WERI-Rb-1 (cell line): ENCODE data around the gene ATG101.

Source experiments
- DNase-seq: peaks from one replicate; pipeline ENCODE4 v3.0.0-alpha.2; 2020
- H3K27ac ChIP-seq: fragments of 250-450 bp; sonication (Bioruptor Pico); 2 replicates; pipeline ENCODE4 v1.5.1; 2020; ENCODE audit warnings: mild to moderate bottlenecking, moderate library complexity
- H3K27me3 ChIP-seq: fragments of 250-450 bp; sonication (Bioruptor Pico); 2 replicates; pipeline ENCODE4 v1.5.1; 2021; ENCODE audit warnings: mild to moderate bottlenecking, low read depth, moderate library complexity; ENCODE audit not compliant: insufficient read depth, severe bottlenecking
- H3K36me3 ChIP-seq: fragments of 250-450 bp; sonication (Bioruptor Pico); 2 replicates; pipeline ENCODE4 v1.5.1; 2020; ENCODE audit warnings: mild to moderate bottlenecking, moderate library complexity
- H3K4me3 ChIP-seq: 2 replicates; pipeline ENCODE4 v1.5.1; 2011; ENCODE audit warnings: low read depth, mild to moderate bottlenecking, control low read depth, low read length
- H3K9me3 ChIP-seq: fragments of 250-450 bp; sonication (Bioruptor Pico); 2 replicates; pipeline ENCODE4 v1.5.1; 2021; ENCODE audit warnings: mild to moderate bottlenecking, moderate library complexity; ENCODE audit not compliant: severe bottlenecking
- TF ChIP-seq, protein P1 (sequence below): IDR thresholded peaks from 2 replicates; pipeline ENCODE4 v1.5.1; 2011; ENCODE audit warnings: low read depth, mild to moderate bottlenecking, control low read depth, inconsistent platforms, low read length

ATG101 gene

DNA sequence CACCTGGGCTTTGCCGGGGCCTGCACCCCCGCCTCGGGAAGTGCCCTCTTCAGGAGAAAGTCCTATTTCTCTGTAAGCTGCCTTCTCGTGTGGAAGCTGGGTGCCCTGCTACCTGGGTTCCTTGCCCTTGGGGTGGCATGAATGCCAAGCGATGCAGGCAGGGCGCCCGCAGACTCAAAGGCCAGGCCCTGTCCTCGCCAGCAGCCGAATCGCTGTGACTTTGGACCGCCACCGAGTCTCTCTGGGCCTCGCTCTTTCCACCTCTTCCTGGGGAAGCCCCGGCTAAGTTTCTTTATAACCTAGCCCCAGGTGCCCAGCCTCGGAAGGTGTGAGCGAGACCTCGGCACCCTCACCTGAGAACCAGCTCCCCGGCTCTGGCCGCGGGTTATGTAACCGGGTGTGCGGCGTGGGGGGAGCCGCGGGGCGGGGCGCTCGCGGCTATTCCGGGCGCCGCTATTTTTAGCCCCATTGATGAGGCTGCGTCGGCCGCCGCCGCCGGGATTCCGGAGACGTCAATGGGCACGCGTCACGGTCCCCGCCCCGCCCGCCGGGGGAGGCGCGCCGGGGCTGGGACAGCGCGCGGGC, 33.1 kb upstream of the ATG101 start:
- TF ChIP-seq, protein P1, sequence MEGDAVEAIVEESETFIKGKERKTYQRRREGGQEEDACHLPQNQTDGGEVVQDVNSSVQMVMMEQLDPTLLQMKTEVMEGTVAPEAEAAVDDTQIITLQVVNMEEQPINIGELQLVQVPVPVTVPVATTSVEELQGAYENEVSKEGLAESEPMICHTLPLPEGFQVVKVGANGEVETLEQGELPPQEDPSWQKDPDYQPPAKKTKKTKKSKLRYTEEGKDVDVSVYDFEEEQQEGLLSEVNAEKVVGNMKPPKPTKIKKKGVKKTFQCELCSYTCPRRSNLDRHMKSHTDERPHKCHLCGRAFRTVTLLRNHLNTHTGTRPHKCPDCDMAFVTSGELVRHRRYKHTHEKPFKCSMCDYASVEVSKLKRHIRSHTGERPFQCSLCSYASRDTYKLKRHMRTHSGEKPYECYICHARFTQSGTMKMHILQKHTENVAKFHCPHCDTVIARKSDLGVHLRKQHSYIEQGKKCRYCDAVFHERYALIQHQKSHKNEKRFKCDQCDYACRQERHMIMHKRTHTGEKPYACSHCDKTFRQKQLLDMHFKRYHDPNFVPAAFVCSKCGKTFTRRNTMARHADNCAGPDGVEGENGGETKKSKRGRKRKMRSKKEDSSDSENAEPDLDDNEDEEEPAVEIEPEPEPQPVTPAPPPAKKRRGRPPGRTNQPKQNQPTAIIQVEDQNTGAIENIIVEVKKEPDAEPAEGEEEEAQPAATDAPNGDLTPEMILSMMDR, result no peak
- peaks cover 4% of the 10 kb centered on the region; the same call in 1 of the 2 replicates for H3K36me3 ChIP-seq
- DNase-seq, result peak; percentile 81
- peak overlapping the region; percentile 39 for H3K4me3 ChIP-seq
- no peaks in the 10 kb centered on the region for H3K27me3 ChIP-seq
- H3K9me3 ChIP-seq, result no peaks in the 10 kb centered on the region
- H3K27ac ChIP-seq, result peak overlapping the region; percentile 50

DNA sequence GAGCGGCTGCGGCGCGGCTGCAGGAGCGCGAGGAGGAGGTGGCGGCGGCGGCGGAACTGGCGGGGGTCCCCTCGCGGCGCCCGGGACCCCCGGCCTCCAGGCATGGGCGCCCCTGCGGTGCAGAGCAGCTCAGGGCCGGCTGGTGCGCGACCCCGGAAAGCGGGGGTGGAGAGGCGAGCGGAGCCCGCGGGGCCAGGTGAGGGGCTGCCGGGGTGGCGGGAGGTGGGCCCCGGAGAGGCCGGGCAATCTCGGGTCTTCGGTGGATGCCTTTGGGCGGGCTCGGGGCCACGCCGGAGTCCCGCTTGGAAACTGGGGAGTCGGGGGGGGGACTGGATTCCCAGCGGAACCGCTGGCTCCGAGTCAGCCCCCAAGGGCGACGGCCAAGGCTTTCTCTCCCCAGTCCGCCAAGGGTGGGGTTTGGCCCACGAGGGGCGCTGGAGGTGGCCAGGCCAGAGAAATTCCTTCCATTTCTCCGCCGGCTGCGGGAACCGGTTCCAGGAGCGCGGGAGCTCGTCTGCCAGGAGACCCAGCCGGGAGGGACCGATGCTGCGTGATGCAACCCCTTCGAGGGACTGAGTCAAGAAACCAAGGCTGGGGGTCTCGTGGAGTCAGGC, 32.4 kb upstream of the ATG101 start:
- TF ChIP-seq, protein P1, result peak; percentile 11; the same call in 1 of the 2 replicates
- Histone ChIP-seq H3K9me3 (no peaks in the 10 kb centered on the region), H3K27ac (peak overlapping the region; percentile 75), H3K27me3 (no peaks in the 10 kb centered on the region), H3K4me3 (peak overlapping the region; percentile 91), H3K36me3 (peaks cover 6% of the 10 kb centered on the region; the same call in 1 of the 2 replicates)
- DNase-seq, result peak; percentile 47

DNA sequence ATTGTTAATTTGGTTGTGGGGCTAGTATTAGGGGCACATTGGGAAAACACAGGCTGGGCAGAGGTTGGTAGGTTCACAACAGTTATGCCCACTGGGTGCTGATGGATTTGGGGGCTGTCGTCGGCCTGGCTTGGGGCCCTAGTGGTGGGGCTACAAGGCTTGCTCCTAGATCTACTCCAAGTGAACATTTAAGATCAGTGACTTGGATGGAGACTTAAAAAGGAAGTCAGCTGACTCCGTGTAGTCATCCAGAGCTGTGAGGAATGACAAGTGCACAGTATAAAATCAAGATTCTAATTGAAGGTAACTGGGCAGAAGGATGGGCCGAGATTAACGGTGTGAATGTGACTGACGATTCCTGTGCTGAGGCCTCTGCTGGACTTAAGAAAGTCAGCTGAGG, 31.3 kb upstream of the ATG101 start:
- no peak for DNase-seq
- no peak overlapping the region for H3K4me3 ChIP-seq
- TF ChIP-seq, protein P1, result no peak
- peaks cover 13% of the 10 kb centered on the region; the same call in 1 of the 2 replicates for H3K36me3 ChIP-seq
- no peaks in the 10 kb centered on the region for H3K27me3 ChIP-seq
- H3K9me3 ChIP-seq, result no peaks in the 10 kb centered on the region
- H3K27ac ChIP-seq, result no peak overlapping the region

DNA sequence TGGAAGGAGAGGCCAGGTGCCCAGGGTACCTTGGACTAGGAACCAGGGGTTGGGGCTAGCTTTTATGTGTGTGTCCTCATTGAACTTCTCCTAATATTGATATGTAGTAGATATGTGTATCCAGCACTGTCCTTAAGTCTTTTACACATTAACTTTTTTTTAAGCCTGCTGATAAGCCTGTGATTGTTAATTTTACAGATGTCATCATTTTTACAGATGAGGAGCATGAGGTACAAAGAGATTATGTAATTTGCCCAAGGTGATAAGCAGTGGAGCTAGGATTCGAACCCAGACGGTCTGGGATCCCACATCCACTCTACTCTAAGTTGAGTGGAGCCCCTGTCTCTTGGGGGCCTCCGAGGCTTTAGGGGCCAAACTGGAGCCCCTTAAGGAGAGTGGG, 28.7 kb upstream of the ATG101 start:
- Histone ChIP-seq H3K4me3 (no peak overlapping the region), H3K36me3 (peaks cover 22% of the 10 kb centered on the region), H3K27ac (no peak overlapping the region), H3K9me3 (no peaks in the 10 kb centered on the region), H3K27me3 (no peaks in the 10 kb centered on the region)
- TF ChIP-seq, protein P1, result no peak
- DNase-seq, result no peak

DNA sequence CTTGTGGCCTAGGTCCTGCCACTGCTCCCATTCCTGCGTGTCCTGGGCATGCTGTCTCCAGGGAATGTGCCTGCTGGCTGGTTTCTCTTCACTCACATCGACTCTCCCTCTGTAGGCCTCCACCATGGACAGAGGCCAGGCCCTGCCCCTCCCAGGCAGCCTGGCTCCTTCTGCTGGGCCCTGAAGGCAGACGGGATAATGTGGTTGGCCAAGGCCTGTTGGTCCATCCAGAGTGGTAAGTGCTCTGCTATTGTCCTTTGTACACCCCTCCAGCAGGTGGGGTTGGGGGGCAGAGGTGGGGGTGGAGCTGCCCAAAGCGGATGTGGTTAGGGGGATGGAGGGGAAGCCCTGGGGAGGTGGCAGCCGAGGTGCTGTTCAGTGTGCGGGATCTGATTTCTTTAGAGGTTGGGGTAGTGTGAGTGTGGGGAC, 28.1 kb upstream of the ATG101 start:
- Histone ChIP-seq H3K27ac (no peak overlapping the region), H3K9me3 (no peaks in the 10 kb centered on the region), H3K27me3 (no peaks in the 10 kb centered on the region), H3K36me3 (peaks cover 22% of the 10 kb centered on the region), H3K4me3 (no peak overlapping the region)
- no peak for DNase-seq
- TF ChIP-seq, protein P1, result no peak
